ENCODE data around the gene CTNND2.

Gene CTNND2

DNA sequence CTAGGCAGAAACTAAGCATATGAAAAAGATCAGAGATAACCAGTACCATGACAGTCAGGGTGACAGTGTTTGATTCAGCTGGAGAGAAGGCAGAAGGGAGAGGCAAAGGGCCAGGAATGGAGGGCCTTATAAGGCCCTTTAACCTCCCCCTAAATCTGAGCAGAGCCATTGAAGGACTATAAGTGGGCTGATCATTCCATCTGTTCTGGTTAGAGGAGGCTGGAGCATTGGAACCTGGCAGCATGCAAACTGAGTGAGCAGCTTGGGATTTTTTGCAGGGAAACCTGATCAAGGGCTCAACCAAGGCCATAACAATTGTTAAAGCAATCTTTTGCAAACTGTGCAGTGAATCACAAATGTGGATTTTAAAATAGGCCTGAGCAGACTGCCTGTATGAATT, 968.7 kb downstream of the CTNND2 start:
- no peak for DNase-seq (ENCODE audit: low read depth, low spot score)

DNA sequence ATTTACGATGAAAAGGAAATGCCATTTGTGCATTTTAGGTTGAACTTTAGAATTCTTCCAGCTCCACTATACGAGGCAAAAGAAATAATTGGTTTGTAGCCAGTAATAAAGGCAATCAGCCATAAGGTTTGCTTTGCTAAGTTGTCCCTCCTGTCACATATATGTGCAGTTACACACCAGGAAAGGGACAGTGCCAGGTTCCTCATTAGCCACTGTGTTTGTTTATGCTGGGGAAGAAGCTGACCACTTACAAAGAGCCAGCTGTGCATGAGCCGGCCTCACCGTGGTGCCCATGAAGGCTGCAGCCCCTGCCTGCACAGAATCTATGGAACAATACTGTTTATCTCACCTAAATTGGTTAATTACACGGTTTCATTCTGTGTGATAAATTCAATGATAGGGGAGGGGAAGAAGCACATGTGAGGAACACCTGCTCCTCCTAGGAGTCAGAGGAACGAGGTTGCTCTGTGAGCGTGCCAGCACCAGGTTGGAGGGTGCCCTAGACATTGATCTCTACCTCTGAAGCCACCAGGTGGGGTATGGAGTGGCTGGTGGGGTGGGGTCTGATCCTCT, 969.4 kb downstream of the CTNND2 start:
- no peak for DNase-seq (ENCODE audit: low read depth, low spot score)
- H3K4me3 ChIP-seq (ENCODE audit: low read length), result no peak overlapping the region
- no peak overlapping the region for H3K27ac ChIP-seq (ENCODE audit: low read length)
- H3K9me3 ChIP-seq (ENCODE audit: control insufficient read depth, insufficient read depth, low read length), result no peaks in the 10 kb centered on the region
- no peaks in the 10 kb centered on the region for H3K36me3 ChIP-seq (ENCODE audit: control insufficient read depth, insufficient read depth, low read length)
- WGBS (ENCODE audit: insufficient coverage, insufficient read length), result no CpG with 5 or more reads among the region's 7 CpGs
- H3K27me3 ChIP-seq (ENCODE audit: control insufficient read depth, insufficient read depth, low read length), result no peaks in the 10 kb centered on the region
- H3K4me1 ChIP-seq (ENCODE audit: control insufficient read depth, insufficient read depth, low read length), result no peaks in the 10 kb centered on the region

More for the DNA sequence above, 968.7 kb downstream of the CTNND2 start:
- Histone ChIP-seq H3K27me3 (ENCODE audit: control insufficient read depth, insufficient read depth, low read length) (no peaks in the 10 kb centered on the region), H3K4me1 (ENCODE audit: control insufficient read depth, insufficient read depth, low read length) (no peaks in the 10 kb centered on the region), H3K4me3 (ENCODE audit: low read length) (no peak overlapping the region), H3K9me3 (ENCODE audit: control insufficient read depth, insufficient read depth, low read length) (no peaks in the 10 kb centered on the region), H3K27ac (ENCODE audit: low read length) (no peak overlapping the region), H3K36me3 (ENCODE audit: control insufficient read depth, insufficient read depth, low read length) (no peaks in the 10 kb centered on the region)

DNA sequence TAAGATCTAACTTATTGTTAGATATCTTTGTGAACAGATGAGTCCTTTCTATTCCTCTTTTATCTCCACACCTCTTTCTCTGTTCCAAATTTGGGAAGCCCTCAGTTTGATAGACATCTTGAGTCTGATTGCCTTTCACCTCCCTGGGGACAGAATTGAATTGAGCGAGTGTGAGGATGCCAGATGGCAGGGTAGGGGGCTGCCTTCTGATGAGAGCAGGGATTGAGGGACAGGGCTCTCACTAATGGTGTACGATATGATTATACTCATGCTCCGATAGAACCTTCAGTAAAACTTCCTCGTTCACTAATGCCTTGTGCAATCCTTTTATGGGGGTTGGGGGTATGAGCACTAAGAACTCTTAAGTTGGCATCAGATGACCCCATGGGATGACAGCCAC, 971.1 kb downstream of the CTNND2 start:
- no peaks in the 10 kb centered on the region for H3K36me3 ChIP-seq (ENCODE audit: control insufficient read depth, insufficient read depth, low read length)
- H3K27me3 ChIP-seq (ENCODE audit: control insufficient read depth, insufficient read depth, low read length), result no peaks in the 10 kb centered on the region
- no CpG with 5 or more reads among the region's 4 CpGs for WGBS (ENCODE audit: insufficient coverage, insufficient read length)
- no peaks in the 10 kb centered on the region for H3K4me1 ChIP-seq (ENCODE audit: control insufficient read depth, insufficient read depth, low read length)
- H3K9me3 ChIP-seq (ENCODE audit: control insufficient read depth, insufficient read depth, low read length), result no peaks in the 10 kb centered on the region
- H3K4me3 ChIP-seq (ENCODE audit: low read length), result no peak overlapping the region
- DNase-seq (ENCODE audit: low read depth, low spot score), result no peak
- H3K27ac ChIP-seq (ENCODE audit: low read length), result no peak overlapping the region

DNA sequence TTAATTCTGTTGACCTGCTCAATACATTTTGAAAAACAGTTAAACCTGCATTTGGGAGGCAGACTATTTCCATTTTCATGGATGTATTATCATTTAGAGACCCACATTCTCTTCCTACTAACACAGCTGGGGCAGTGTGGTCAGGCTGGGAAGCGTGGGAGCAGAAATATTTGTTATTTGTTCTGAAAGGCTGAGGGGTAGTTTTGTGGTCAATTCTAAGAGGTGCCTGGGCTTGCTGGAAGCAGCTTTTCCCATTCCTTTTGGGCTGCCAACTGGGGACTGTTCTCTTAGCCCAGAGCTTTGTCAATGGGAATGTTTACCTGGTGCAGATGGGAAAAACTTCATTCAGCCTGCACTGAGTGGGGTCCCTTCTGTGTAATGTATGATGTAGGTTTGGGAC, 971.8 kb downstream of the CTNND2 start:
- no peaks in the 10 kb centered on the region for H3K27me3 ChIP-seq (ENCODE audit: control insufficient read depth, insufficient read depth, low read length)
- no peak overlapping the region for H3K4me3 ChIP-seq (ENCODE audit: low read length)
- no peak overlapping the region for H3K27ac ChIP-seq (ENCODE audit: low read length)
- H3K9me3 ChIP-seq (ENCODE audit: control insufficient read depth, insufficient read depth, low read length), result no peaks in the 10 kb centered on the region
- no peak for DNase-seq (ENCODE audit: low read depth, low spot score)
- H3K4me1 ChIP-seq (ENCODE audit: control insufficient read depth, insufficient read depth, low read length), result no peaks in the 10 kb centered on the region
- no CpG with 5 or more reads among the region's 1 CpG for WGBS (ENCODE audit: insufficient coverage, insufficient read length)
- no peaks in the 10 kb centered on the region for H3K36me3 ChIP-seq (ENCODE audit: control insufficient read depth, insufficient read depth, low read length)

DNA sequence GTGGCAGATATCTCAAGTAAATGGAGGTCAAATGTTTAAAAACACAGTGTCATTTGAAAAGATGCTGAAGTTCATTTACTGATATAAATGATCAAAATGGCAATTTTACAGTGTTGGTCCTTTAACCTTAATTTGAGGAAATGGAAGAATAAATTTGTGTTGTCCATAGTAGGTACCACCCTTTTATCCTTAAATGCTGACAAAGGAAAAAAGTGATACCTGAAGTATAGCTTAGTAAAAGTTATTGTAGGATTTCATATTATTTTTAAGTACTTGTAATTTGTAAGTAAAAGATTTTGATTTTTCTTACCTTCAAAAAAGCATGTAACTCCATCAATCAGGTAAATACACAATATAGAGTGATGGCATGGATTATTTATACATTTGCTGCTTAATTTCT, 976.6 kb downstream of the CTNND2 start:
- Histone ChIP-seq H3K9me3 (ENCODE audit: control insufficient read depth, insufficient read depth, low read length) (no peaks in the 10 kb centered on the region), H3K27ac (ENCODE audit: low read length) (no peak overlapping the region), H3K36me3 (ENCODE audit: control insufficient read depth, insufficient read depth, low read length) (no peaks in the 10 kb centered on the region), H3K27me3 (ENCODE audit: control insufficient read depth, insufficient read depth, low read length) (no peaks in the 10 kb centered on the region), H3K4me3 (ENCODE audit: low read length) (no peak overlapping the region), H3K4me1 (ENCODE audit: control insufficient read depth, insufficient read depth, low read length) (no peaks in the 10 kb centered on the region)
- DNase-seq (ENCODE audit: low read depth, low spot score), result no peak

DNA sequence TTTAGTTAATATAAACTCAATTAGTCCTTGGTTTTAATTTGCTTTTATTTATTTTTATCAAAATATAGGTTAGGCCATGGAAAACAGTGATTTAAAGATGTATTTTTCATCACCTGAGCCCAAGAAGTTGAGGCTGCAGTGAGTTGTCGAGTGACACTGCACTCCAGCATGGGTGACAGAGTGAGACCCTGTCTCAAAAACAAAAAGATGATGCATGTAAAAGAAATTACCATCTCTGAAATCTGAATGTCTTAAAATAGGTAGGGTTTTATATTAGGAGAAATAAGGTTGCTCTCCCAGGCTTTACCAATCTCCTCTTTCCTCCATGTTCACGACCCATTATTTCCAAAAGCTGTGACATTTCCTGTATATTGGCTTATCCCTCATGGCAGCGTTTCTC, 980.9 kb downstream of the CTNND2 start:
- Histone ChIP-seq H3K27ac (ENCODE audit: low read length) (no peak overlapping the region), H3K4me1 (ENCODE audit: control insufficient read depth, insufficient read depth, low read length) (0 out of 2 replicates have a peak, but pooled peaks cover 2% of the 10 kb centered on the region), H3K4me3 (ENCODE audit: low read length) (no peak overlapping the region), H3K27me3 (ENCODE audit: control insufficient read depth, insufficient read depth, low read length) (no peaks in the 10 kb centered on the region), H3K9me3 (ENCODE audit: control insufficient read depth, insufficient read depth, low read length) (no peaks in the 10 kb centered on the region), H3K36me3 (ENCODE audit: control insufficient read depth, insufficient read depth, low read length) (no peaks in the 10 kb centered on the region)
- WGBS (ENCODE audit: insufficient coverage, insufficient read length), result no CpG with 5 or more reads among the region's 3 CpGs
- no peak for DNase-seq (ENCODE audit: low read depth, low spot score)
